Calu3 (cell line): ENCODE results near the gene MACROH2A1. TPM values are rescaled to one million over a fixed set of nuclear protein-coding genes. Genes with fewer than 3 reads are reported as not detected.

ENCODE experiments used
- BruUV-seq: library from RNA; stranded (reverse); fragments of 400-500 nt; replicated peaks from 2 replicates; lab custom pipeline; 2021; lab: Mats Ljungman, UMichigan
- CTCF ChIA-PET: fragments of 300-600 bp; sonication (Branson Sonifier 250); formaldehyde crosslinking; loops from one replicate; lab custom pipeline; 2022; ENCODE audit warnings: antibody characterized with exemption; lab: Charles Lee
- DNase-seq: peaks from one replicate; pipeline ENCODE4 v3.0.0; 2022
- H3K27ac Mint-ChIP-seq: one replicate; pipeline ENCODE4 v1.8.0; 2022; ENCODE audit warnings: mixed read lengths; ENCODE audit not compliant: unreplicated experiment
- H3K27me3 Mint-ChIP-seq: one replicate; pipeline ENCODE4 v1.8.0; 2022; ENCODE audit warnings: mixed read lengths; ENCODE audit not compliant: unreplicated experiment
- H3K36me3 Mint-ChIP-seq: one replicate; pipeline ENCODE4 v1.8.0; 2022; ENCODE audit warnings: mild to moderate bottlenecking, moderate library complexity, mixed read lengths; ENCODE audit not compliant: insufficient read depth, unreplicated experiment
- H3K4me1 Mint-ChIP-seq: one replicate; pipeline ENCODE4 v1.8.0; 2022; ENCODE audit warnings: mild to moderate bottlenecking, low read depth, mixed read lengths; ENCODE audit not compliant: unreplicated experiment
- H3K4me3 Mint-ChIP-seq: one replicate; pipeline ENCODE4 v1.8.0; 2022; ENCODE audit warnings: mild to moderate bottlenecking, low read depth, moderate library complexity, mixed read lengths; ENCODE audit not compliant: unreplicated experiment
- H3K9me3 Mint-ChIP-seq: one replicate; pipeline ENCODE4 v1.8.0; 2022; ENCODE audit warnings: low read depth, mixed read lengths; ENCODE audit not compliant: unreplicated experiment
- CTCF ChIP-seq: fragments of 200-600 bp; IDR thresholded peaks from one replicate; pipeline ENCODE4 v1.8.0; 2022; ENCODE audit warnings: antibody characterized with exemption; ENCODE audit not compliant: unreplicated experiment
- intact Hi-C: fragments of 100-400 bp; cut with micrococcal nuclease; formaldehyde crosslinking; loops from one replicate; pipeline ENCODE4 v1.10.0; 2022; ENCODE audit not compliant: unreplicated experiment
- total RNA-seq: library from RNA; stranded (reverse); gene quantifications from 2 replicates; pipeline ENCODE4 v1.2.3, GENCODE V29; 2022

MACROH2A1 gene
- total RNA-seq, 1 experiment from 2014 or later: 368 TPM

- no peak for TF ChIP-seq CTCF
- H3K27ac Mint-ChIP-seq: no peak overlapping the region
- CTCF ChIA-PET: interaction anchor here (2.0 kb wide), 1 partner anchor 11 kb away, joined by 6 read pairs; no protein-coding TSS in a partner anchor
- peaks cover 55% of the 10 kb centered on the region for H3K27me3 Mint-ChIP-seq
- no TSS peak for BruUV-seq
- H3K4me1 Mint-ChIP-seq: no peaks in the 10 kb centered on the region
- H3K9me3 Mint-ChIP-seq: no peaks in the 10 kb centered on the region
- no peak for DNase-seq
- H3K36me3 Mint-ChIP-seq: no peaks in the 10 kb centered on the region
- intact Hi-C loops: no loop called here
- H3K4me3 Mint-ChIP-seq: no peak overlapping the region
These were observed 81.7 kb downstream of the MACROH2A1 start for GRCh38 chr5:135317286-135317685.

- H3K4me3 Mint-ChIP-seq: no peak overlapping the region
- BruUV-seq: no TSS peak
- H3K4me1 Mint-ChIP-seq: no peaks in the 10 kb centered on the region
- H3K36me3 Mint-ChIP-seq: no peaks in the 10 kb centered on the region
- peaks cover 45% of the 10 kb centered on the region for H3K27me3 Mint-ChIP-seq
- no peak overlapping the region for H3K27ac Mint-ChIP-seq
- CTCF ChIA-PET: no interaction called here
- H3K9me3 Mint-ChIP-seq: no peaks in the 10 kb centered on the region
- intact Hi-C loops: no loop called here
- no peak for TF ChIP-seq CTCF
- no peak for DNase-seq
These were observed 83.6 kb downstream of the MACROH2A1 start for GRCh38 chr5:135315386-135315785.

- no TSS peak for BruUV-seq
- TF ChIP-seq CTCF: no peak
- Mint-ChIP-seq H3K27ac (no peak overlapping the region), H3K27me3 (peaks cover 56% of the 10 kb centered on the region), H3K36me3 (no peaks in the 10 kb centered on the region), H3K4me1 (no peaks in the 10 kb centered on the region), H3K4me3 (no peak overlapping the region), H3K9me3 (no peaks in the 10 kb centered on the region)
- CTCF ChIA-PET: interaction anchor here (0.6 kb wide), 1 partner anchor 1352 kb away, joined by 4 read pairs; no protein-coding TSS in a partner anchor
- intact Hi-C loops: no loop called here
- no peak for DNase-seq
These were observed 85.1 kb downstream of the MACROH2A1 start for GRCh38 chr5:135313946-135314345.

GRCh38 chr5:135313405-135313804 is 85.6 kb downstream of the MACROH2A1 start:
- H3K4me1 Mint-ChIP-seq: no peaks in the 10 kb centered on the region
- CTCF ChIA-PET: interaction anchor here (0.6 to 0.8 kb wide), 2 partner anchors 15 to 1352 kb away, joined by 3 to 4 read pairs; no protein-coding TSS in a partner anchor
- intact Hi-C loops: no loop called here
- no peaks in the 10 kb centered on the region for H3K36me3 Mint-ChIP-seq
- no peak for DNase-seq
- TF ChIP-seq CTCF: no peak
- no peak overlapping the region for H3K4me3 Mint-ChIP-seq
- no peaks in the 10 kb centered on the region for H3K9me3 Mint-ChIP-seq
- no peak overlapping the region for H3K27ac Mint-ChIP-seq
- no TSS peak for BruUV-seq
- H3K27me3 Mint-ChIP-seq: peaks cover 61% of the 10 kb centered on the region
